Endodermal cell (in vitro differentiated cells): Measurements from ENCODE around the gene ADAMTS2. TPM values are rescaled to one million over a fixed set of nuclear protein-coding genes. Genes with fewer than 3 reads are reported as not detected.

Source experiments
- DNase-seq: peaks from one replicate; pipeline ENCODE4 v3.0.0-alpha.2; 2017
- H3K27ac ChIP-seq: 2 replicates; pipeline ENCODE4 v1.5.1; 2013; ENCODE audit warnings: mild to moderate bottlenecking, low read depth, low read length, moderate library complexity
- H3K27me3 ChIP-seq: 2 replicates; pipeline ENCODE4 v1.6.1; 2013; ENCODE audit warnings: mild to moderate bottlenecking, low read length, moderate library complexity; ENCODE audit not compliant: insufficient read depth, control insufficient read depth, poor library complexity, severe bottlenecking
- H3K36me3 ChIP-seq: 2 replicates; pipeline ENCODE4 v1.7.0; 2013; ENCODE audit warnings: mild to moderate bottlenecking, low read length, moderate library complexity; ENCODE audit not compliant: control insufficient read depth, insufficient read depth
- H3K4me1 ChIP-seq: one replicate; pipeline ENCODE4 v1.7.0; 2013; ENCODE audit warnings: low read length; ENCODE audit not compliant: control insufficient read depth, insufficient read depth
- H3K4me3 ChIP-seq: 2 replicates; pipeline ENCODE4 v1.5.1; 2013; ENCODE audit warnings: mild to moderate bottlenecking, low read length, moderate library complexity
- H3K9ac ChIP-seq: 2 replicates; pipeline ENCODE4 v1.6.1; 2013; ENCODE audit warnings: mild to moderate bottlenecking, low read length, moderate library complexity; ENCODE audit not compliant: poor library complexity, severe bottlenecking; ENCODE audit errors: extremely low read depth
- H3K9me3 ChIP-seq: 2 replicates; pipeline ENCODE4 v1.6.1; 2013; ENCODE audit warnings: mild to moderate bottlenecking, low read length, moderate library complexity; ENCODE audit not compliant: control insufficient read depth
- H3K27ac Mint-ChIP-seq: 2 replicates; pipeline ENCODE4 v1.8.0; 2020; ENCODE audit warnings: mixed read lengths
- H3K27me3 Mint-ChIP-seq: 2 replicates; pipeline ENCODE4 v1.8.0; 2021; ENCODE audit warnings: mild to moderate bottlenecking, mixed read lengths; ENCODE audit not compliant: insufficient read depth
- H3K36me3 Mint-ChIP-seq: 2 replicates; pipeline ENCODE4 v1.8.0; 2020; ENCODE audit warnings: low read depth, mixed read lengths
- H3K4me1 Mint-ChIP-seq: 2 replicates; pipeline ENCODE4 v1.8.0; 2020; ENCODE audit warnings: mixed read lengths
- H3K4me3 Mint-ChIP-seq: 2 replicates; pipeline ENCODE4 v1.8.0; 2020; ENCODE audit warnings: mild to moderate bottlenecking, moderate library complexity, mixed read lengths
- H3K9me3 Mint-ChIP-seq: 2 replicates; pipeline ENCODE4 v1.8.0; 2020; ENCODE audit warnings: mild to moderate bottlenecking, mixed read lengths
- CTCF ChIP-seq: fragments of 200-600 bp; sonication (generic); conservative IDR thresholded peaks from 2 replicates; pipeline ENCODE4 v1.5.0; 2021; ENCODE audit warnings: antibody characterized with exemption, mild to moderate bottlenecking
- WGBS, 2 experiments: methylation state at CpG; one replicate each; pipeline versions ENCODE4 v1.1.5 to v1.1.7; 2013; ENCODE audit warnings: missing lambda C conversion rate in 2 of 2, mixed read lengths in 1 of 2; ENCODE audit not compliant: insufficient coverage in 1 of 2, insufficient read length in 1 of 2; 5-methylcytosine and 5-hydroxymethylcytosine counted together
- total RNA-seq, 2 donors: library from RNA; stranded (reverse); fragmentation: NEBNext Ultra II Directional in 1 of 2; extraction: Animal tissue kit (Norgen Biotek cat#: 25700) in 1 of 2; gene quantifications; 2 replicates in 1 of 2; 3 replicates in 1 of 2; pipeline ENCODE4 v1.2.1, GENCODE V29; 2021

ADAMTS2 gene
- total RNA-seq, 2 donors from 2014 or later, result 1.2 to 2.6 TPM

GRCh38 chr5:179307931-179308471, 37.3 kb downstream of the ADAMTS2 start:
- TF ChIP-seq CTCF, result no peak
- Histone ChIP-seq H3K9ac (no peak overlapping the region), H3K36me3 (no peaks in the 10 kb centered on the region), H3K9me3 (peaks cover 27% of the 10 kb centered on the region), H3K4me3 (no peak overlapping the region), H3K27ac (no peak overlapping the region), H3K27me3 (no peaks in the 10 kb centered on the region), H3K4me1 (no peaks in the 10 kb centered on the region)
- peak overlapping the region; percentile 10 for H3K27ac Mint-ChIP-seq
- H3K36me3 Mint-ChIP-seq, result no peaks in the 10 kb centered on the region
- no peak for DNase-seq
- peaks cover 1% of the 10 kb centered on the region for H3K27me3 Mint-ChIP-seq
- H3K4me3 Mint-ChIP-seq, result no peak overlapping the region
- H3K9me3 Mint-ChIP-seq, result peaks cover 30% of the 10 kb centered on the region
- H3K4me1 Mint-ChIP-seq, result peaks cover 6% of the 10 kb centered on the region
- 86 to 92% methylated on average over 23 to 24 of the region's 24 CpGs for WGBS, 2 experiments

GRCh38 chr5:179307013-179307800, 38.1 kb downstream of the ADAMTS2 start:
- peaks cover 1% of the 10 kb centered on the region for H3K27me3 Mint-ChIP-seq
- 93 to 98% methylated on average over 10 to 29 of the region's 29 CpGs for WGBS, 2 experiments

More at GRCh38 chr5:179307013-179307800, 38.1 kb downstream of the ADAMTS2 start:
- Mint-ChIP-seq H3K36me3 (no peaks in the 10 kb centered on the region), H3K4me3 (no peak overlapping the region), H3K4me1 (peaks cover 6% of the 10 kb centered on the region), H3K27ac (peak overlapping the region; percentile 10), H3K9me3 (peaks cover 23% of the 10 kb centered on the region)
- Histone ChIP-seq H3K4me1 (no peaks in the 10 kb centered on the region), H3K4me3 (no peak overlapping the region), H3K9me3 (peaks cover 20% of the 10 kb centered on the region), H3K36me3 (no peaks in the 10 kb centered on the region), H3K27me3 (no peaks in the 10 kb centered on the region), H3K9ac (no peak overlapping the region), H3K27ac (no peak overlapping the region)
- DNase-seq, result no peak
- no peak for TF ChIP-seq CTCF
